T-helper 2 cell (primary cell): ENCODE results near the gene NR1H4.
A peak's percentile ranks its signal among the peaks of the same experiment; 100 is the strongest.
"Not testable (repeated sequence)": the region's sequence is repeated elsewhere in the genome, so short reads cannot be mapped to it uniquely, and the experiment has no call there.

Experiments used
- DNase-seq, 5 experiments: peaks; one replicate each; pipeline versions ENCODE4 v3.0.0 to v3.0.0-alpha.2; 2012 to 2022
- total RNA-seq, 2 donors: gene quantifications; one replicate each; lab custom pipeline; 2026; lab: John Stamatoyannopoulos, UW

Gene NR1H4
- 0 reads per million in 2 donors for total RNA-seq

- DNase-seq, result no peak
Observed at GRCh38 chr12:100473716-100474150, at the start of gene NR1H4. Gene NR1H4, plus strand, starts transcription at chr12:100473866. Its CDS starts 19,458 bp downstream, at chr12:100493324.

DNA sequence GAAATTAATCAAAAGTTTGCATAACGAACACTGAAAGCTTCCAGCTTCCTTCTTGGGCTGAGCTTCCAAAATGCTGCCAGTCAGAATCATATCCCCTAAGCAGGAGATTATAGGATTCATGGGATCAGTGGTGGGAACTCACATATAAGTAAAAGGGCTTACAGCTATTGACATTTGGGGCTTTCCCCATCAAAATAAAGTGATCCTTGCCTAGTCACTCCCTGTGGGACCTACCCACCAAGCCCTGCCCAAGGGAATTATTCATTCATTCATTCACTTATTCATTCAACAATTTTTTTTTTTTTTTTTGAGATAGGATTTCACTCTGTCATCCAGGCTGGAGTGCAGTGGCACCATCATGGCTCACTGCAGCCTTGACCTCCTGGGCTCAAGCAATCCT is 47.5 kb upstream of the NR1H4 start:
- no peak for DNase-seq

DNA sequence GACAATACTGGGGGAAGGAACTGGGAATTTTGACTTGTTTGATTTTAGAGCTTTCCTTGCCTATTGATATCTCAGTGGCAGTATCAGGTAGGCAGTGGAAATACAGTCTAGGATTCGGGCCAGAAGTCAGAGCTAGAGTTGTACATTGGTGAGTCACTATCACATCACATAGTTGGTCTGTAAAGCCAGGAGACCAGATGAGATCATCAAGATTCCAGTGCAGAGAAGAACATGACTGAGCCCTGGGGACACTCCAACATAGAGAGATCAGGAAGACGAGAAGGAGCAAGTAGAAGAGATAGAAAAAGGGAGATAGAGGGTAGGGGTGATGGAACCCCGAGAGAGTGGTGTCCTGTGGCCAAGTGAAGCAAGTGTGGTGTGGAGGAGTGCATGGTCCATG is 46.6 kb upstream of the NR1H4 start:
- no peak for DNase-seq

GRCh38 chr12:100430251-100430650 is 43.4 kb upstream of the NR1H4 start:
- DNase-seq, result not testable (repeated sequence)

DNA sequence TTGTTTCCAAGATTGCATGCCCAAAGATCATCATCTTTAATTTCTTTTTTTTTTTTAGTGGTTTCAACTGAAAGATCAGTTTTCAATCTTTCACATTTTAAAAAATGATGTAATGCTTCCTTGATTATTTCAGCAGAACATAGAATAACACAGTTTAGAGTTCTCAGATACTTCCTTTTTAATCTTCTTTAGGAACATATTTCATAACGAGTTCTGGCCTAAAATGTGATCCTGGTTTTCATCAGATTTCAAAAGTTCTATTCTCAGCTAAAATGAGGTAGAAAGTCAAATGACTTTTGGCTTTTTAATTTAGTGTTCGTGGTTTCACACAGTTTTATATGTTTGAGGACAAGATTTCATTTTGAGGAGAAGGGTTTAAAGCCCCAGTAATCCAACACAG is 40.0 kb upstream of the NR1H4 start:
- no peak for DNase-seq

DNA sequence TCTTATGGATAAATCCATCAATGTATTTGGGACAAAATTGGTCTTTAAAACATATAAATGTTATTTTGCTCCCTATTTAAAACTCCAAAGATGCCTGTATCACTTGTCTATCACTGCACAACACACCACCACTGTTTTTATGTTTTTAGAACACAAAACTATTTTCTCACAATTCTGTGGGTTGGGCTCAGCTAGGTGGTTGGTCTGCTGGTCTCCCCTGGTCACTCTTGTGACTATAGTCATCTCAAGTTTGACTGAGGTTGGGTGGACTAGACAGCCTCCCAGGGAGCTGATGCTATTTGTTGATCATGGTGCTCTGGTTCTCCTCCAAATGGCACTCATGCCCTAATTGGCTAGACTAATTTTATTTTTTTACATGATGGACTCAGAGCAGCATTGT is 39.5 kb upstream of the NR1H4 start:
- DNase-seq, result no peak

- DNase-seq, result no peak
Observed at GRCh38 chr12:100435957-100436356, 37.7 kb upstream of the NR1H4 start.

- DNase-seq, result peak in 1 of 5 experiments; percentile 81
Observed at GRCh38 chr12:100437038-100437841, 36.4 kb upstream of the NR1H4 start.

DNA sequence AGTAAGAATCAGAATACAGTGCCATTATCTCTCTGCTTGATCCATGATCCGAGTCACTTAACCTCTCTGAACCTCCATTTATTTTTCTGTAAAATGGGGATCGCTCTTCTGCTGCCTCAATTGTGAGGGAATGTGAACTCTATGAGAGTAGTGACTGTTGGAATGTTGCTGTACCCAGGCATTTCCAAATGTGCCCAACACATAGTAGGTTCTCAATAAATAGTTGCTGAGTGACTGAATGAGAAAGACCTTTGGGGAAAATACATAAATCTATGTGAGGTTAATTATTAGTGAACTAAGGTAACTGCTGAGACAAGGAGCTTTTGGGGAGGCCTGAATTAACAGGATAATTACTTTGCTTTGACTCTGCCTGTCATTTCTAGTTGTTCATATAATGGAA is 33.9 kb upstream of the NR1H4 start:
- no peak for DNase-seq

DNA sequence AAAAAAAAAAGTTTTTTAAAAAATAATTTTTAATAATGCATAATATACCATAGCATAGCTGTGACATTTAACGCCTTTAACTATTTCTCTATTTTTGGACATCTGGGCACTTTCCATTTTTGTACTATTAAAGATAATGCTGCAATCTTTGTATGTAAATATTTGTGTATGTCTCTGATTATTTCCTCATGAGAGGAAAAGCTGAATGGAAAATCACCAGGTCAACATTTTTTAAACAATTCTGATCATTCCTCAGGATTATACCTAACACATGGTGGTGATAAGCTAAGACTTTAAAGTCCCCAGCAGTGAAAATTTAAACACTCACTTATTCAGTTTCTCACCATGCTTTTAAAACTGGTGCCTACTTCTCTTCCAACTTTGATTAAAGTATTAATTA is 31.3 kb upstream of the NR1H4 start:
- no peak for DNase-seq

DNA sequence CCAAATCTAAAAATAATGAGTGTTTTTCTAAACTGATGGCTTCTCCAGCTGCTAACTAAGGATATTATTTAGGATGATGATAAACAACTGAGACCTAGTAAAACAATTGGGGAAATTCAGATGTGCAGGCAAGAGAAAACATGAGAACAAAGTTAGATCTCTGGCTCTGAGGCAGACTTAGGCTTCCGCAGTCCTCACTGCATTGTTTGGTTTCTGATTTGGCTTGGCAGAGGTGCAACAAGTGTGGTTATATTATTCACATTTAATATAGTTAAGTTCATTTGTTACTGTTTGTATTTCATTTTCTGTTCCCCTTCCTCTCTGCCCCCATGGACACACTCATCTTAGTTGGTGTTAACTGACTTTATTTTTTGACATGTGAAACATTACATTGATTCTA is 30.2 kb upstream of the NR1H4 start:
- no peak for DNase-seq

GRCh38 chr12:100445081-100445481 is 28.6 kb upstream of the NR1H4 start:
- DNase-seq, result no peak

DNA sequence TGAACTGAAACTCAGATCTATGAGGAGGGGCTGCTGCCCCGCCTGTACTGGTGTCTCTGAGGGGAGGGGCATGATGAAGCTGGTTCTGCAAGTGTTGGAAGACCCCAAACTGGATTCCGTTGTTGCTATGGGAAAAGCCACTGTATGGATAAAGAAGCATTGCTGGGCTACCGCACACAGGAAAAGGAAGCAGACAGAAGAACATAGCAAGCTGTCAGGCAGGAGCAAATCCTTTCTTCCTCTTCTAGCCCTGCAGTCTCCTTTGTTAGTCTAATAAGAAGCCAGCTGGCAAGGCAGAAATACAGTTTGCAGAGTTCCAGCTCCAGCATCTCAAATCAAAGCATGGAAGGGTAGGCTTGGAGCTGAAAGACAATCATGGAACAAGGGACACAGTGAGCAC is 26.3 kb upstream of the NR1H4 start:
- no peak for DNase-seq

- no peak for DNase-seq
Observed at GRCh38 chr12:100448656-100449055, 25.0 kb upstream of the NR1H4 start.

GRCh38 chr12:100450735-100451134 is 22.9 kb upstream of the NR1H4 start:
- no peak for DNase-seq

DNA sequence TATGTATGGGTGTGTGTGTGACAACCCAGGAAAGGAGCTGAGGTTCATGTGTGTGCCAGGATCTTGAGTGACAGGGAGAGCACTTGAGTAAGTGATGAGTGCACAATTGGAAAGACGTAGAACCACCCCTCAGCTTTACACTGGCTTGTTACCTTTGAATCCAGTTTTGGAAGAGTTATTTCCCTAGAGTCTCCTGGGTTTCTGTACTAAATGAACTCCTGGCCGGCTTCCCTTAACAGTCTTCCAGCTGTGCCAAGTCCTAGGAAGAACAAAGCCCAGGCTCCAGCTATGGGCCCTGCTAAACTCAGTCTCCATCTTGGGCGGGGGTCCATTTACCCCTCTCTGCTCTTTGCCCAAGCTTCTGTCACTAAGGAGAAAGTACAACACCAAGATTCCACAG is 19.7 kb upstream of the NR1H4 start:
- no peak for DNase-seq

GRCh38 chr12:100455896-100456295 is 17.8 kb upstream of the NR1H4 start:
- DNase-seq, result no peak

DNA sequence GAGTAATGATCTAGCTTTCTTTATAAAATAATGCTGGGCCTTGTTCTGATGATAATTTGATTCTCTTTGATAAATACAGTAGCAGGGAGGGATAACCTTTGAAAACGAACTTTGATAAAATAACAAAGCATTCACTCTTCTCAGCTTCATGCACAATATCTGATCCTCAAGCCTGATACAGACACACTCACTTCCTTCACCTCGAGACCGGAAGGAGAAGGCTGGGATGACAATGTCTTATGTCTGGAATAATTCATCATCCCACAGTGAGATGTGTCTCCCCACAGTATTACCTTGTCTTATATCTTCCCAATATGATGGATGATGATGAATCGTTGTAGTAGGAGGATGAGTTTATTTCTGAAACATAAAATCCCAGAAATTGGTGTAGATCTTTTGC is 15.5 kb upstream of the NR1H4 start:
- DNase-seq, result no peak

GRCh38 chr12:100460702-100461101 is 13.0 kb upstream of the NR1H4 start:
- no peak for DNase-seq

DNA sequence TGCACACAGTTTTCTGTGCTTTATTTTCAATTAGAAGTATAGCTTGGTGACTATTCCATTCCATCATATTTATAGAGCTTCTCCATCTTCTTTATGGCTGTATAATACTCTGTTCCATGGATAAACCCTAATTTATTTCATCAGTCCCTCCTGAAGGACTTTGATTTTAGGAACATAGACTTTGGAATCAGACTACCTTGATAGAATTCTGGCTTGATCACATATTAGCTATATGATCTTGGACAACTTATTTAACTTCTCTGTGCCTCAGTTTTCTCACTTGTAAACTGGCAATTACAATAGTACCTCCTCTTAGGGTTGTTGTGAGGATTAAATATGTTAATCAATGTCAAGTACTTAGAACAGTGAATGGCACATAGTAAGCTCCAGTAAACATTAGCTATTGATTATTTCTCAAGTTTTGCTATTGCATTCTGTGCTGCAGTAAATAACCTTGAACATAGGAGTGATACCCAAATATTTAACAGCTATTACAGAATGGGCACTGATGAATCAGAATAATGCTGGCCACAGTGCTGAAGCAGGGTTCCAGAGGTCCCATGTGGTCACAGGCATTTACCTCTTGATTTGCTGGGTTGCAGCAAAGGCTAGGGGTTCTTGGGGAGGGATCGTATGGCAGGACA is 12.2 kb upstream of the NR1H4 start:
- no peak for DNase-seq

GRCh38 chr12:100463661-100464060 is 10.0 kb upstream of the NR1H4 start:
- DNase-seq, result no peak

- no peak for DNase-seq
Observed at GRCh38 chr12:100464529-100464928, 9.1 kb upstream of the NR1H4 start.

DNA sequence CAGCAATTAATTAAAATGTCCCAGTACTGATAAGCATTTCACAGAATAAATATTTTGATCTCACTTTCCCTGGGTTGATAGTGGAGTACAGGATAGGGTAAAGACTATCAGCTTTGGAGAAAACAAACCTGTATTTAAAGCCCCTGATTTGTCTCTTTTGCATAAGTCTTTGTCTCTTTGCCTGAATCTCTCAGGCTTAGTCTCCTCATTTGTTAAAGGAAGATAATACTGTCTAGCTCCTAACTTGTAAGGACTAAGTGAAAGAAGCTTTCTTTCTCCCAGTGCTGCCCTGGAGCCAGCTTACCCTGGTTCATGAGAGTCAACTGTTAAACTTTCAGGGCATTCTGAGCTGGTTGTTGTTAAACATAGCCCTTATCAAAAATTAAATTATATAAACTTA is 5.5 kb upstream of the NR1H4 start:
- DNase-seq, result no peak

DNA sequence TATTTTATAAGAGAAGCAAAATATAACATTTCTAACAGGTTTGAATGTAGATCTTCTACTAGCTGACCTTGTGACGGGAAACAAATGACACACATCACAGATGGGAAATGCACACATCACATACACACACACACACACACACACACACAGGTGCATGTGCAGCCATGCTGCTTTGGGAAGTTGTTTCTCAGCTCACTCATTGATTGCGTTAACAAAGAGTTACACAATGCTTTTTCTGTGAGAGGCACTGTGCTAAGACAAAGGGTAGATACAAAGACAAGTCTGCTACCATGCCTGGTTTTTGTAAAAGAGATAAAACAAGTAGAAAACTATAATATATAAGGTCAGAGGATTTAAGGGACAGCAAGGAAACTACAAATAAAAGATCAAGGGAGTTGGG is 1.3 kb upstream of the NR1H4 start:
- DNase-seq, result no peak
